Measurements from ENCODE around the gene POTEI.
"Not testable (repeated sequence)": the region's sequence is repeated elsewhere in the genome, so short reads cannot be mapped to it uniquely, and the experiment has no call there.

The POTEI gene

GRCh38 chr2:130518516-130519106, 9.5 kb upstream of the POTEI start:
- not testable (repeated sequence) for ATAC-seq, H3K36me3 Mint-ChIP-seq, H3K4me3 Mint-ChIP-seq, H3K4me1 Mint-ChIP-seq, H3K27me3 Mint-ChIP-seq, H3K27ac Mint-ChIP-seq, H3K9me3 Mint-ChIP-seq

GRCh38 chr2:130511747-130512451, 2.8 kb upstream of the POTEI start:
- H3K27me3 Mint-ChIP-seq, H3K9me3 Mint-ChIP-seq, ATAC-seq, H3K36me3 Mint-ChIP-seq, H3K27ac Mint-ChIP-seq, H3K4me1 Mint-ChIP-seq, H3K4me3 Mint-ChIP-seq: not testable (repeated sequence)

GRCh38 chr2:130510807-130511746, 1.9 kb upstream of the POTEI start:
- H3K9me3 Mint-ChIP-seq, H3K27ac Mint-ChIP-seq, H3K36me3 Mint-ChIP-seq, H3K4me3 Mint-ChIP-seq, H3K4me1 Mint-ChIP-seq, H3K27me3 Mint-ChIP-seq, ATAC-seq: not testable (repeated sequence)

- not testable (repeated sequence) for H3K9me3 Mint-ChIP-seq, H3K4me3 Mint-ChIP-seq, H3K36me3 Mint-ChIP-seq, H3K27me3 Mint-ChIP-seq, H3K4me1 Mint-ChIP-seq, H3K27ac Mint-ChIP-seq, ATAC-seq
Measured at GRCh38 chr2:130491073-130491472, 18.1 kb downstream of the POTEI start.

- not testable (repeated sequence) for ATAC-seq, H3K36me3 Mint-ChIP-seq, H3K9me3 Mint-ChIP-seq, H3K27me3 Mint-ChIP-seq, H3K4me1 Mint-ChIP-seq, H3K27ac Mint-ChIP-seq, H3K4me3 Mint-ChIP-seq
Measured at GRCh38 chr2:130455413-130455812, 53.7 kb downstream of the POTEI start.

- not testable (repeated sequence) for H3K27me3 Mint-ChIP-seq, H3K27ac Mint-ChIP-seq, H3K36me3 Mint-ChIP-seq, H3K4me1 Mint-ChIP-seq, H3K4me3 Mint-ChIP-seq, H3K9me3 Mint-ChIP-seq, ATAC-seq
Measured at GRCh38 chr2:130454712-130455083, 54.4 kb downstream of the POTEI start.

- H3K27ac Mint-ChIP-seq, H3K36me3 Mint-ChIP-seq, H3K27me3 Mint-ChIP-seq, H3K4me1 Mint-ChIP-seq, H3K4me3 Mint-ChIP-seq, H3K9me3 Mint-ChIP-seq, ATAC-seq: not testable (repeated sequence)
Measured at GRCh38 chr2:130453955-130454711, 55.0 kb downstream of the POTEI start.

GRCh38 chr2:130452897-130453296, 56.2 kb downstream of the POTEI start:
- H3K36me3 Mint-ChIP-seq, H3K9me3 Mint-ChIP-seq, H3K27me3 Mint-ChIP-seq, H3K4me3 Mint-ChIP-seq, ATAC-seq, H3K4me1 Mint-ChIP-seq, H3K27ac Mint-ChIP-seq: not testable (repeated sequence)

GRCh38 chr2:130451823-130452222, 57.3 kb downstream of the POTEI start:
- H3K4me3 Mint-ChIP-seq, H3K9me3 Mint-ChIP-seq, ATAC-seq, H3K4me1 Mint-ChIP-seq, H3K36me3 Mint-ChIP-seq, H3K27me3 Mint-ChIP-seq, H3K27ac Mint-ChIP-seq: not testable (repeated sequence)

- not testable (repeated sequence) for H3K36me3 Mint-ChIP-seq, H3K27ac Mint-ChIP-seq, ATAC-seq, H3K4me1 Mint-ChIP-seq, H3K4me3 Mint-ChIP-seq, H3K9me3 Mint-ChIP-seq, H3K27me3 Mint-ChIP-seq
Measured at GRCh38 chr2:130451278-130451677, 57.9 kb downstream of the POTEI start.

GRCh38 chr2:130450366-130450765, 58.8 kb downstream of the POTEI start:
- H3K9me3 Mint-ChIP-seq, H3K4me3 Mint-ChIP-seq, H3K4me1 Mint-ChIP-seq, ATAC-seq, H3K27me3 Mint-ChIP-seq, H3K27ac Mint-ChIP-seq, H3K36me3 Mint-ChIP-seq: not testable (repeated sequence)

GRCh38 chr2:130427631-130428030, 81.5 kb downstream of the POTEI start:
- not testable (repeated sequence) for H3K9me3 Mint-ChIP-seq, H3K4me1 Mint-ChIP-seq, H3K27ac Mint-ChIP-seq, H3K27me3 Mint-ChIP-seq, H3K36me3 Mint-ChIP-seq
- H3K4me3 Mint-ChIP-seq, result peak overlapping the region; percentile 76
- ATAC-seq, result peak; percentile 80

GRCh38 chr2:130418845-130419244, 90.3 kb downstream of the POTEI start:
- not testable (repeated sequence) for H3K4me3 Mint-ChIP-seq, H3K36me3 Mint-ChIP-seq, H3K9me3 Mint-ChIP-seq, ATAC-seq, H3K27ac Mint-ChIP-seq, H3K27me3 Mint-ChIP-seq, H3K4me1 Mint-ChIP-seq

- not testable (repeated sequence) for H3K9me3 Mint-ChIP-seq, H3K4me3 Mint-ChIP-seq, H3K4me1 Mint-ChIP-seq, H3K27ac Mint-ChIP-seq, H3K36me3 Mint-ChIP-seq, H3K27me3 Mint-ChIP-seq, ATAC-seq
Measured at GRCh38 chr2:130416693-130417092, 92.4 kb downstream of the POTEI start.
